ENCODE results near the gene HPCAL1. TPM values are rescaled to one million over a fixed set of nuclear protein-coding genes. Genes with fewer than 3 reads are reported as not detected.

Gene HPCAL1
- total RNA-seq, 1 experiment from 2014 or later = 26.9 TPM

DNA sequence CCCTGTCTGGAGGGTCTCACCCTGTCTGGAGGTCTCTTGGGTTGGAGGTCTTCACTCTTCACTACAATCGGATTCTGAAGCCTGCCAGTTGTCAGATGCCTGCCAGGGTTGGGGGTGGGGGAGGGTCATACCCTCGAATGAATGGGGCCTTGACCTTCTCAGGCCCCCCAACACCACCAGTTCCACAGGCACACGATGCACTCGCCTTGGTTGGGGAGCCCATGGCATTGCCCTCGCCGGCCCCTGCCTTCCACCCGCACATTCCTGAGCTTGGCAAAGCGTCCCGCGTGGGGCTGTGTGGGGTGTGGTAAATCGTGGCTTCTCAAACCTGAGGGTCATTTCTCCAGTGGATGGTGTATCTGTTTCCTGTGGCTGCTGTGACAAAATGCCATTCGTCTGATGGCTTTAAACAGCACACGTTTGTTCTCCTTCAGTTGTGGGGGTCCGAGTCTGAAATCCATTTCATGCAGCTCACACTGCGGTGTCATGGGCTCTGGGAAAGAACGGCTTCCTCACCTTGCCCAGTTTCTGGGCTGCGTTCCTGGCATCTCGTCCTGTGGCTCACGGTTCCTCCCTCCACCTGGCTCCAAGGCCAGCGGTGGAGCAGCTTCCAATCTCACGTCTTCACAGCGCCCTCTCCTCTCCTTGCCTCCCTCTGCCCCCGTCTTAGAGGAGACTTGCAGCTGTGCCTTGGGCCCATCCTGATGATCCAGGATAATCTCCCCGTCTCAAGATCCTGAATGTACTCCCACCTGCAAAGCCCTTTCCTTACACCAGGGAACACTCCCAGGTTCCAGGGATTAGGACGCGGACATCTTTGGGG is 38.0 kb upstream of the HPCAL1 start:
- no peaks in the 10 kb centered on the region for H3K9me3 Mint-ChIP-seq (ENCODE audit: unreplicated experiment)
- no peaks in the 10 kb centered on the region for H3K4me1 ChIP-seq
- no peaks in the 10 kb centered on the region for H3K36me3 Mint-ChIP-seq (ENCODE audit: insufficient read depth, unreplicated experiment)
- H3K4me3 Mint-ChIP-seq (ENCODE audit: unreplicated experiment) = no peak overlapping the region
- no peaks in the 10 kb centered on the region for H3K4me1 Mint-ChIP-seq (ENCODE audit: low read depth, unreplicated experiment)
- ChIA-PET CTCF (interaction anchor here (1.1 kb wide), 1 partner anchor 140 kb away, joined by 3 read pairs; no protein-coding TSS in a partner anchor), POLR2A (no interaction called here)
- no TSS peak for BruUV-seq (replicated peaks)
- no peaks in the 10 kb centered on the region for H3K27me3 Mint-ChIP-seq (ENCODE audit: insufficient read depth, unreplicated experiment)
- peak in 1 of 2 experiments; percentile 25 for DNase-seq
- no peak overlapping the region for H3K4me3 ChIP-seq (ENCODE audit: low read depth, low read length)
- H3K36me3 ChIP-seq (ENCODE audit: control insufficient read depth, insufficient read depth, low read length) = no peaks in the 10 kb centered on the region
- H3K27ac Mint-ChIP-seq (ENCODE audit: unreplicated experiment) = no peak overlapping the region
- intact Hi-C loops (cut with micrococcal nuclease; ENCODE audit: unreplicated experiment) = no loop called here
- TF ChIP-seq, protein P1, sequence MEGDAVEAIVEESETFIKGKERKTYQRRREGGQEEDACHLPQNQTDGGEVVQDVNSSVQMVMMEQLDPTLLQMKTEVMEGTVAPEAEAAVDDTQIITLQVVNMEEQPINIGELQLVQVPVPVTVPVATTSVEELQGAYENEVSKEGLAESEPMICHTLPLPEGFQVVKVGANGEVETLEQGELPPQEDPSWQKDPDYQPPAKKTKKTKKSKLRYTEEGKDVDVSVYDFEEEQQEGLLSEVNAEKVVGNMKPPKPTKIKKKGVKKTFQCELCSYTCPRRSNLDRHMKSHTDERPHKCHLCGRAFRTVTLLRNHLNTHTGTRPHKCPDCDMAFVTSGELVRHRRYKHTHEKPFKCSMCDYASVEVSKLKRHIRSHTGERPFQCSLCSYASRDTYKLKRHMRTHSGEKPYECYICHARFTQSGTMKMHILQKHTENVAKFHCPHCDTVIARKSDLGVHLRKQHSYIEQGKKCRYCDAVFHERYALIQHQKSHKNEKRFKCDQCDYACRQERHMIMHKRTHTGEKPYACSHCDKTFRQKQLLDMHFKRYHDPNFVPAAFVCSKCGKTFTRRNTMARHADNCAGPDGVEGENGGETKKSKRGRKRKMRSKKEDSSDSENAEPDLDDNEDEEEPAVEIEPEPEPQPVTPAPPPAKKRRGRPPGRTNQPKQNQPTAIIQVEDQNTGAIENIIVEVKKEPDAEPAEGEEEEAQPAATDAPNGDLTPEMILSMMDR (IDR thresholded peaks at IDR 0.05; ENCODE audit: insufficient read depth in 1 of 2, low read depth in 1 of 2, low read length in 1 of 2, severe bottlenecking in 1 of 2, unreplicated experiment in 1 of 2) = no peak
- no peaks in the 10 kb centered on the region for H3K27me3 ChIP-seq (replicated peaks; ENCODE audit: control insufficient read depth, insufficient read depth, low read length)
- no peaks in the 10 kb centered on the region for H3K9me3 ChIP-seq

DNA sequence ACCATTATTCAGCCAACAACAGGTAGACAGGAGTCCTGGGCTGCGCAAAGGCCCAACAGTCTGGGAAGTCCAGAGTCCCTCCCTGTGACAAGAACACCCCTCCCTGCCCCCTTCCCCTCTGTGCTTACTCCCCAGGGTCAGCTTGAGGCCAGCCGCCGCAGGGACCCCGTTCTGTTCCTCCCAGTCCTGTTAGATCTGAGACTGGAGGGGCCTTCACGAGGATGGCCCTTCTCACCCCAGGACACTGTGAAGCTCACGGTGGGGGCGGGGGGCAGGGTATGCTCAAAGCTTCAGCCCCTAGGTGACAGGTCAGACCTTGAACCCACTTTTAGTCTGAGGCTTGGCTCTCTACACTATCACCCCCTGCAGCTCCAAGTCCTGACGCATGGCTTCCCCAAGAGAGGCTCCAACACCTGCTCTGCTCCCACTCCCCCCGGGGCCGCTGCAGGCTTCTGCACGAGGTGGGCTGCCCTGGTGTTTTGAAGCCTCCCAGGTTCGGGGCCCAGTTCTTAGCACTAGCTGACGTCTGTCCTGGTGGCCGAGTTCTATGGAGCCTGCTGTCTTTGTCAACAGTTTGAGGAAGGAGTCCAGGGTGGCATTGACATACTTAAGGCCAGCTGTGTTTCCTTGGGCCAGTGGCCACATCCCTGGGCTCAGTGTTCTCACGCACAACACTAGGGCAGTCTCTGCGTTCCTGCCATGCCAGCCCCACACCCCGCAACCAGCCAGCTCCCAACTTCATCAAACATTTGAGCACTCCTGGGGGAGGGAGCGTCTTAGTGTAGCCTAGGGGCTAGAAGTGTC is 37.2 kb upstream of the HPCAL1 start:
- H3K27me3 ChIP-seq (replicated peaks; ENCODE audit: control insufficient read depth, insufficient read depth, low read length) = no peaks in the 10 kb centered on the region
- TF ChIP-seq, protein P1 (IDR thresholded peaks at IDR 0.05; ENCODE audit: insufficient read depth in 1 of 2, low read depth in 1 of 2, low read length in 1 of 2, severe bottlenecking in 1 of 2, unreplicated experiment in 1 of 2) = no peak

DNA sequence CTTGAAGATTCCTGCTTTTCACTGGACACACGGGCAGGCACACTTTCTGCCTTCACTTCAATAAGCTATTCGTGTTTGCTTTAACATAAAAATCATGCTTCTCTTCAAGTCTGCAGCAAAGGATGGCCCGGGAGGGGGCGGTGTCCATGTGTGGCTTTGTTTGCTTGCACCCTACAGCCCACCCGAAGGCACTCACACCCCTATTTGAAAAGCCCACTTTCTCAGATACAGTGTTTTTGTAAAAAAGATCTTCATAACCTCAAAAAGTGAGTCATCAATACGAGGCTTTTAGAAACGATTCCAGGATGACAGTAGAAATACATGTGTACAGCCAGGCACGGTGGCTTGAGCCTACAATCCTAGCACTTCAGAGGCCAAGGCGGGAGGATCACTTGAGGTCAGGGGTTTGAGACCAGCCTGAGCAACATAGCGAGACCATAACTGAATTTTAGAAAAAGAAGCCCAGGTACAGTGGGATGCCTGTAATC is 36.5 kb upstream of the HPCAL1 start:
- no peak overlapping the region for H3K4me3 ChIP-seq (ENCODE audit: low read depth, low read length)
- H3K27me3 ChIP-seq (replicated peaks; ENCODE audit: control insufficient read depth, insufficient read depth, low read length) = no peaks in the 10 kb centered on the region
- H3K36me3 Mint-ChIP-seq (ENCODE audit: insufficient read depth, unreplicated experiment) = no peaks in the 10 kb centered on the region
- ChIA-PET CTCF (no interaction called here), POLR2A (no interaction called here)
- no peak overlapping the region for H3K4me3 Mint-ChIP-seq (ENCODE audit: unreplicated experiment)
- no peaks in the 10 kb centered on the region for H3K9me3 Mint-ChIP-seq (ENCODE audit: unreplicated experiment)
- intact Hi-C loops (cut with micrococcal nuclease; ENCODE audit: unreplicated experiment) = no loop called here
- H3K27me3 Mint-ChIP-seq (ENCODE audit: insufficient read depth, unreplicated experiment) = no peaks in the 10 kb centered on the region
- TF ChIP-seq, protein P1 (IDR thresholded peaks at IDR 0.05; ENCODE audit: insufficient read depth in 1 of 2, low read depth in 1 of 2, low read length in 1 of 2, severe bottlenecking in 1 of 2, unreplicated experiment in 1 of 2) = no peak
- no peaks in the 10 kb centered on the region for H3K9me3 ChIP-seq
- BruUV-seq (replicated peaks) = no TSS peak
- peaks cover 14% of the 10 kb centered on the region for H3K4me1 ChIP-seq
- peaks cover 6% of the 10 kb centered on the region for H3K4me1 Mint-ChIP-seq (ENCODE audit: low read depth, unreplicated experiment)
- no peaks in the 10 kb centered on the region for H3K36me3 ChIP-seq (ENCODE audit: control insufficient read depth, insufficient read depth, low read length)
- no peak for DNase-seq
- no peak overlapping the region for H3K27ac Mint-ChIP-seq (ENCODE audit: unreplicated experiment)

More for the DNA sequence above, 37.2 kb upstream of the HPCAL1 start:
- H3K27ac Mint-ChIP-seq (ENCODE audit: unreplicated experiment) = no peak overlapping the region
- H3K27me3 Mint-ChIP-seq (ENCODE audit: insufficient read depth, unreplicated experiment) = no peaks in the 10 kb centered on the region
- no peaks in the 10 kb centered on the region for H3K9me3 Mint-ChIP-seq (ENCODE audit: unreplicated experiment)
- POLR2A ChIA-PET = no interaction called here
- H3K4me1 Mint-ChIP-seq (ENCODE audit: low read depth, unreplicated experiment) = peaks cover 1% of the 10 kb centered on the region
- H3K9me3 ChIP-seq = no peaks in the 10 kb centered on the region
- BruUV-seq (replicated peaks) = no TSS peak
- peak in 1 of 2 experiments; percentile 25 for DNase-seq
- H3K4me3 ChIP-seq (ENCODE audit: low read depth, low read length) = no peak overlapping the region
- CTCF ChIA-PET = interaction anchor here (1.1 kb wide), 1 partner anchor 141 kb away, joined by 3 read pairs; no protein-coding TSS in a partner anchor
- H3K4me1 ChIP-seq = peaks cover 8% of the 10 kb centered on the region
- no peaks in the 10 kb centered on the region for H3K36me3 ChIP-seq (ENCODE audit: control insufficient read depth, insufficient read depth, low read length)
- H3K36me3 Mint-ChIP-seq (ENCODE audit: insufficient read depth, unreplicated experiment) = no peaks in the 10 kb centered on the region
- no peak overlapping the region for H3K4me3 Mint-ChIP-seq (ENCODE audit: unreplicated experiment)
- intact Hi-C loops (cut with micrococcal nuclease; ENCODE audit: unreplicated experiment) = no loop called here

All from Caco-2 (cell line).